ENCODE results near the gene STN1.

GRCh38 chr10:103839872-103840739 is 77.9 kb downstream of the STN1 start:
- TF ChIP-seq, protein P1, sequence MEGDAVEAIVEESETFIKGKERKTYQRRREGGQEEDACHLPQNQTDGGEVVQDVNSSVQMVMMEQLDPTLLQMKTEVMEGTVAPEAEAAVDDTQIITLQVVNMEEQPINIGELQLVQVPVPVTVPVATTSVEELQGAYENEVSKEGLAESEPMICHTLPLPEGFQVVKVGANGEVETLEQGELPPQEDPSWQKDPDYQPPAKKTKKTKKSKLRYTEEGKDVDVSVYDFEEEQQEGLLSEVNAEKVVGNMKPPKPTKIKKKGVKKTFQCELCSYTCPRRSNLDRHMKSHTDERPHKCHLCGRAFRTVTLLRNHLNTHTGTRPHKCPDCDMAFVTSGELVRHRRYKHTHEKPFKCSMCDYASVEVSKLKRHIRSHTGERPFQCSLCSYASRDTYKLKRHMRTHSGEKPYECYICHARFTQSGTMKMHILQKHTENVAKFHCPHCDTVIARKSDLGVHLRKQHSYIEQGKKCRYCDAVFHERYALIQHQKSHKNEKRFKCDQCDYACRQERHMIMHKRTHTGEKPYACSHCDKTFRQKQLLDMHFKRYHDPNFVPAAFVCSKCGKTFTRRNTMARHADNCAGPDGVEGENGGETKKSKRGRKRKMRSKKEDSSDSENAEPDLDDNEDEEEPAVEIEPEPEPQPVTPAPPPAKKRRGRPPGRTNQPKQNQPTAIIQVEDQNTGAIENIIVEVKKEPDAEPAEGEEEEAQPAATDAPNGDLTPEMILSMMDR (conservative IDR thresholded peaks at IDR 0.05 in 1 of 2, IDR thresholded peaks at IDR 0.05 in 1 of 2; ENCODE audit: extremely low read depth in 1 of 2, insufficient read depth in 1 of 2, low read depth in 1 of 2, low read length in 2 of 2): no peak
- TF ChIP-seq EZH2 (IDR thresholded peaks at IDR 0.05; ENCODE audit: borderline replicate concordance, low read length): no peak
